OCI-LY7 (cell line): Measurements from ENCODE around the gene MAP3K8.

Experiments used
- EZH2phosphoT487 ChIP-seq: fragments of 200-600 bp; sonication (generic); IDR thresholded peaks from 2 replicates; pipeline ENCODE4 v1.6.1; 2018; ENCODE audit warnings: low read depth, borderline replicate concordance, mild to moderate bottlenecking, mixed run types, antibody characterized with exemption, low read length, moderate library complexity, mixed read lengths
- TF ChIP-seq, protein P1 (sequence below): fragments of 200-600 bp; sonication (generic); conservative IDR thresholded peaks from 2 replicates; pipeline ENCODE4 v1.5.1; 2014; ENCODE audit warnings: mild to moderate bottlenecking, antibody characterized with exemption, low read length, moderate library complexity, mixed read lengths

DNA sequence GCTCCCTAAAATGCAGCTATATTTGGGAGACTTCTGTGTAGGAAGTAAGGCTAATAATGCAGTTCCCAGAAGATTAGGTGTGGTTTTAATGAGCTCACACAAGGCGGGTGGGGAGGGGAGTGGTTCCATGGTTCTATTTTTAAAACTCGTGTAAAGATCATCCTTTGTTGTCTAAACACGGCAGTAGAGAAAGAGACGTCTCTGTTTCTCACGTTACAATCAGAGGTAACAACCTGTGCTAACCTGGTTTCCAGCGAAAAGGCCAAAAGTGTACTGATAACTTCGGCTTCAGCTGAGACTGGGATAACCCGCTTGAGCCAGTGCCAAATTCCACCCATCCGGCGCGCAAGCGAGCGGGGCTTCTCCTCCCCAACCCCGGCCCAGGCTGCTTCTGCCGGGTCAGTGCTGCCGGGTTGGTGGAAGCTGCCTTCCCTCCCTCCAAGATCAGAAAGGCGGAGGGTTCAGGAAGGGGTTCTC, 2.5 kb upstream of the MAP3K8 start:
- TF ChIP-seq, protein P1, sequence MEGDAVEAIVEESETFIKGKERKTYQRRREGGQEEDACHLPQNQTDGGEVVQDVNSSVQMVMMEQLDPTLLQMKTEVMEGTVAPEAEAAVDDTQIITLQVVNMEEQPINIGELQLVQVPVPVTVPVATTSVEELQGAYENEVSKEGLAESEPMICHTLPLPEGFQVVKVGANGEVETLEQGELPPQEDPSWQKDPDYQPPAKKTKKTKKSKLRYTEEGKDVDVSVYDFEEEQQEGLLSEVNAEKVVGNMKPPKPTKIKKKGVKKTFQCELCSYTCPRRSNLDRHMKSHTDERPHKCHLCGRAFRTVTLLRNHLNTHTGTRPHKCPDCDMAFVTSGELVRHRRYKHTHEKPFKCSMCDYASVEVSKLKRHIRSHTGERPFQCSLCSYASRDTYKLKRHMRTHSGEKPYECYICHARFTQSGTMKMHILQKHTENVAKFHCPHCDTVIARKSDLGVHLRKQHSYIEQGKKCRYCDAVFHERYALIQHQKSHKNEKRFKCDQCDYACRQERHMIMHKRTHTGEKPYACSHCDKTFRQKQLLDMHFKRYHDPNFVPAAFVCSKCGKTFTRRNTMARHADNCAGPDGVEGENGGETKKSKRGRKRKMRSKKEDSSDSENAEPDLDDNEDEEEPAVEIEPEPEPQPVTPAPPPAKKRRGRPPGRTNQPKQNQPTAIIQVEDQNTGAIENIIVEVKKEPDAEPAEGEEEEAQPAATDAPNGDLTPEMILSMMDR: no peak
- TF ChIP-seq EZH2phosphoT487: no peak
